NCI-H1048 (cell line): ENCODE results near the gene CREBZF.

Experiments used
- DNase-seq: peaks from one replicate; lab custom pipeline; 2025; lab: John Stamatoyannopoulos, UW

The CREBZF gene, protein sequence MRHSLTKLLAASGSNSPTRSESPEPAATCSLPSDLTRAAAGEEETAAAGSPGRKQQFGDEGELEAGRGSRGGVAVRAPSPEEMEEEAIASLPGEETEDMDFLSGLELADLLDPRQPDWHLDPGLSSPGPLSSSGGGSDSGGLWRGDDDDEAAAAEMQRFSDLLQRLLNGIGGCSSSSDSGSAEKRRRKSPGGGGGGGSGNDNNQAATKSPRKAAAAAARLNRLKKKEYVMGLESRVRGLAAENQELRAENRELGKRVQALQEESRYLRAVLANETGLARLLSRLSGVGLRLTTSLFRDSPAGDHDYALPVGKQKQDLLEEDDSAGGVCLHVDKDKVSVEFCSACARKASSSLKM

GRCh38 chr11:85664615-85665481, at the start of gene CREBZF:
TSS of gene CREBZF (minus strand) at chr11:85665129. CDS start at chr11:85664875, 254 bp downstream.
- DNase-seq: peak; percentile 81

GRCh38 chr11:85712953-85713352, 48.0 kb upstream of the CREBZF start:
- no peak for DNase-seq

GRCh38 chr11:85710917-85711316, 46.0 kb upstream of the CREBZF start:
- no peak for DNase-seq

GRCh38 chr11:85709941-85710702, 45.2 kb upstream of the CREBZF start:
- no peak for DNase-seq

DNA sequence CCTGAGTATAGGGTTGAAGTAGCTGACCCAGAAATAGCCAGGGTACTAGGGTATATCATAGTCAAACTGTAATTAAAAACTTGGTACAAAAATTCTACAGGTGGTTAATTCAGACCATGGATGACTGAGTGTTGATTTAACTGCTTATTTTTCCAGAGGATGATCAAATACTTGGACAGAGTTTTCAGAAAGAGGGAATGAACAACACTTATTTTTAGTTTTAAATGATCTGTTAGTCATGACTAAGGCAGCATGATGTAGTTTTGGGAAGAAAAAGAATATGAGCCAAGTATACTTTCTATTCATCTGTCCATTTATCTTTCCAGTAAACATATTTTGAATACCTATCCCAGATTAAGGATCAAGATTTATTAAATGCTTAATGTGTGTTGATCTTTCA, 40.9 kb upstream of the CREBZF start:
- no peak for DNase-seq

DNA sequence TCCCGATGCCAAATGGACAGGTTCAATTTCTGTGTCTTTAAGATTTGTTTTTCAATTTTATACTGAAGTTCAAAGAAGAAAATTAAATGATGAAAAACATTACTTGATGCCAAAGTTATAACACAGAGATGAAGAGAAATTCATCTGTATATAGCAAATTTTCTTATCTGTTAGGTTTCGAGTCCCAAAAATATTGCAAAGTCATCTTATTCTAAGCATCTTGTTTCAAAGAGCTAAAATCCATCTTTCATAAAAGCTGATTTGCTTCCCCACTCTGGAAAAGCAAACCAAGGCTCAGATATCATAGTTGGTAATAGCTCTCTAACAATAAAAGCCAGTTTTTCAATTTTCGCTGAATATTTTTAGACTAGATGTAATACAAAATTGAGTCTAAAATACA, 40.0 kb upstream of the CREBZF start:
- DNase-seq: no peak

- no peak for DNase-seq
Observed at GRCh38 chr11:85699957-85700741, 35.2 kb upstream of the CREBZF start.

DNA sequence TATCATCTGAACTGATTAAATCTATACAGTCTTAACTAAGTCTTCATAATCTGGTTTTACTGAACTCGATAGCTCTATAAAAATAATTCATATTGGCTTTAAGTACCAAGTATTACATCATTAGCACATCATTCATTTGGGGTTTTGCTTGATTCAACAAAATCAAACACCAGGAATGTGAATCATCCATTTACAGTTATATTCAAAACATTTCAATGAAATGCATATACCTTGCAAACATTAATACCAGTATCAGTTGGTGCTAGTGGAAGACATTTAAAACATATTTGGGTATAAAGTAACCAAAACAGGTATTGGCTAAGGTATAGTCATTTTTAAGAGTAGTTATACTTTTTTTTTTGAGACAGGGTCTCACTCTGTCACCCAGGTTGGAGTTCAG, 33.3 kb upstream of the CREBZF start:
- DNase-seq: no peak

DNA sequence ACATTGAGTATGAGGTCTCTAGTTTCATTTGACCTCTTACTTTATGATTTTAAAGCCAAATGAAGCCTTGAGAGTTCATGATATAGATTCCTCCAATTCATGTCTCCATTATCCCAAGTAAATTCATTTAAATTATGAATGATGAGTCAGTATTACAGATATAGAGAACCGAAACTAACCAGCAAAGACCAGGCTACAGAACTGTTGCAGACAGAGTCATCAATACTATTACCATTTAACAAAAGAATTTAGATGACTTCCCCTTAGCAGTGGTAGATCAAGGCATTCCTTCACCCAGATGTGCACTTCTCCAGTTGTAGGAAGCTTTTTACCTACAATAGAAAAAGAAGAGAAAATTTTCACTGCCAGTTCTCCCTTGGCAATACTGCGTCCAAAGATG, 32.8 kb upstream of the CREBZF start:
- DNase-seq: no peak

DNA sequence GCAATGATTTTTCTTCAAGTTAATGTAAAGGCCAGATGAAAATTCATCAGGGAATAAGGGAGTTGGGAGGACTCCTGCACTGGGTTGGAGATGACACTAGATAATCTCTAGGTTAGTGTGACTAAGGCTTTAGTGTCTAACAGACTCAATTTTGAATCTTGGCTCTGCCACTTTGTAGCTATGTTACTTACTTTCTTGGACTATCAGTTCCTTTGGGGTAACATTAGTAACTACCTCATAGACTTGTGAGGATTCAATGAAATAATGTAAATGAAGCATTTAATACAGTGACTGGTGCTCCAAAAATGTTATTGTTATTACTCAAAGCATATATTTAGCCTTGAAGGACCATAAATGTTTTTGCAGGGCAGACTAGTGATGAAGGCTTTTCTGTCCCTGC, 30.6 kb upstream of the CREBZF start:
- DNase-seq: no peak

DNA sequence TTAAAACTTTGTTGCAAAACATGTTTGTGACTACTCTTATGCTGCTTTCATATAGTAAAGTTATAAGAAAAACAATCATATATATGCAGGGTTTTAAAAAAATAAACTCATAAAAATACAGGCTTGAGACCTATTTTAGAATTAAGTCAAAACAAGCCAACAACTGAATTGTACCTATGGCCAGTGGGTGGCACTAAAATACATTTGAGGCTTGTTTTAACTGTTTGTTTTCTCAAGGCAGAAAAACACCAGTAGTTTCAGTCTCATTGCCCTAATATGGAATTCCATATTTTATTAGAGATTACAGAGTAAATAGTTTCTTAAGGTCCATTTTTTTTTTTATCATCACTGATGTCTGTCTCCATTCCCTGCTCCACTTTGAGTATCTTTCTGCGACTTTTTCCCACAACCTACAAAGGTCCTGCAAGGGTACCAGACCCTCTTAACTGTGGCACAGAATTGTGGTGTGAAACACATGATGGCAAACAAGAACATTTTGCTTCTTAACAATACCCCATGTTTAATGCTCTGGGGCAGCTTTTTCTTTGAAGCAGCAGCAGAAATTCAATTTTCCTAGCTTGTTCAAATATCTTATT, 29.6 kb upstream of the CREBZF start:
- no peak for DNase-seq

DNA sequence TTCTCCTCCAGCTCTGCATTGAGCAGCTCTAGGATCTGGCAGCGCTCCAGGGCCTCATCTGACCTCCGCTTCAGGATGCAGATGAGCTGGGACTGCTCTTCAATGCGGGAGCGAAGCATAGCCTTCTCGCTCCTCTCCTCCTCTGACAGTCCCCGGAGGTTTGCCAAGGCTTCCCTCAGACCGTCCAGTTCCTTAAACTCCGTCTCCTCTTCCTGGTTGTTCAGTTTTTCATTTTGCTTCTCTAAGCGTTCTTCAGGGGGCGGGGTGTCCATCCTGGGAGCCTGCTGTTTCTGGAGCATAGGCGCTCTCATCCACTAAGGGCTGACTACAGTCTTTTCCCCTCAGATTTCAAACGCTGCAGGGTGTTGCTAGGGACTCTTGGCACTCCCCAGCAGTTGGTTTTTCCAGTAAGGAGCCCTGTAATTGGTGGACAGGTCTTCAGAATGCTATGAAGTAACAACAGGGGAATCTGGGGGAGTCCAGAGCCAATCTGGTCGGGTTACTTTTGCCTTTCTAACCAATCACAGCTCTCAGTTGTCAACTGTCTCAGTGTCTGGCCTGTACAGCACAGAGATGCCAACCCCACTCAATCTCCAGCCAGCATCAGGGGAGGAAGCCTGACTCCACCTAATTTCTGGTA, 21.0 kb upstream of the CREBZF start, which contains the start of gene CCDC89:
TSS of gene CCDC89 (minus strand) at position 376 of the 640 bp plus-strand sequence. CDS start at position 311, 65 bp downstream.
- no peak for DNase-seq

- no peak for DNase-seq
Observed at GRCh38 chr11:85685125-85685819, 20.3 kb upstream of the CREBZF start.

DNA sequence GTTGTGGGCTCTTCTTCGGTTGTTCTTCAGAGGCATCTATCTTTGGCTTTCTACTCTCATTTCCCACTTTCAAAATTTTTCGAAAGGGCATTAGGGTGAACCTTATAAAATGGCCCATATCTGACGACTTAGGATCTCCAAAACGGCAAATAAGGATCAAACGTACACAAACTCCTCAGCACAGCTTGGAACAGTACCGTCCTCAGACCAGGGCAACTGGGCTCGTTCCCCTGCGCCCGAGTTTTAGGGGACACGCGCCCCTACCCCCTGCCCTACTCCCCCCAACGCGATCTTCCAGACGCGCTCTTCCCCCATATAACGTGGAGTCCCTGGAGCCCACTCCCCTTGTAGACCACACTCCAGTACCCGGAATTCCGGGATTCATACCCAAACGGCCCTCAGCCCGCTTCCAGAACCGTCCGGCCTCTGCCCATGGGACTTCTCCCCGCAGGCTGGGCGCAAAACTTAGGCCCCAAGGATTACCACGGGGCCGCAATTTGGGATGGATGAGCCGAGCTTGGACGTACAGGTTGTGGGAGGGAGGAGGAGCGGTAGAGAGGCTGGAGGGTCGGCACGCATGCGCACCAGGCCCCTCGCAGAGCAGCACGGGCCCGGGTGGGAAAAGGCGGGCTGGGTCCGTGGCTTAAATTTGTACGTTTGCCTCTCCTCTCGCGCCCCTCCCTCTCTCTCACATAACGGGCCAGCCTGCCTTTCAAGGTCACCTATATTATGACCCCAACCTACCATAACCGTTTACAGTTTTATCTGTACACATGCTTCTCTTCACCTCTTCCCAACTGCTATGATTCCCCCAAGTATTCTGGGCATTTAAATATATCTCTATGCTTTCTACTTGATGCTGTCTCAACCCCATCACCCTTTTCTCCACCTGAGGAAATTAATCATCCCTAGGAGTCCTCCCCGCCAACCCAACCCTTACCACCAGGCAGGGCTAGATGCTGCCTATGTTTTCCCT, 17.7 kb upstream of the CREBZF start:
- no peak for DNase-seq

DNA sequence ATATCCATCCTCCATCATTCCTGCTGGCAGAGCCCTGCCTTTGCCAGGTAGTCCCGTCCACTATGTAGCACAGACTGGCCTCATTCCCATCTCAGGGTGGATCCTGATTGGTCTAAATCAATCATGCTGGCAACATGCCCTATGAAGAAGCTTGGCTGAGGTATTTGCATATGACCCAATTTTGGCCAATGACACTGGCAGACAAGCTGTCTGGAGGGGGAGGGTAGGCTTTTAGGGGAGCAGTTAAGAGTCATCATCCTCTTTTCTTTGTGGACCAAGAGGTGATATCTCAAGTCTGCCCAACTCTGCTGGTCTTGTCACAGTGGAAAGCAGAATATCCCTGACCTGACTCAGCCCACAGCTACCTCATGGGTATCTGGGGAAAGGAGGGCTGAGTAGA, 16.0 kb upstream of the CREBZF start:
- no peak for DNase-seq

DNA sequence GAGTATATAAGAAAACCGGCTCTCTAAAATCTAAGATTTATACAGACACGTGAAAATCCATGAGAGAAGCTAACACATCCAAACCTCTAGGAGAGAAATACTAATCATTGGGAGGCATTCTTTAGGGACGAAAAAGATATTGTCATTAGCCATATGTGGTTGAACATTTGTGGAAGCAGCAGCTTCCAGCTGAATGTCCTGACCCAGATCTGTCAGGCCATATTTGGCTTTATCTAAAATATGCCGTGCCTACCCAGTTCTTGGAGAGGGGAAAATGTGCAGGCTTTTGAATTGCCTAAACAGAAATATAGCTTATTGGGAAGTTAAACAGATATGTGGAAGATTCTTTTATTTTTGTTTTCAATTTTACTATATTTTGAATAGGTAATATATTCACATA, 14.6 kb upstream of the CREBZF start:
- DNase-seq: no peak

- DNase-seq: no peak
Observed at GRCh38 chr11:85673393-85673792, 8.5 kb upstream of the CREBZF start.

DNA sequence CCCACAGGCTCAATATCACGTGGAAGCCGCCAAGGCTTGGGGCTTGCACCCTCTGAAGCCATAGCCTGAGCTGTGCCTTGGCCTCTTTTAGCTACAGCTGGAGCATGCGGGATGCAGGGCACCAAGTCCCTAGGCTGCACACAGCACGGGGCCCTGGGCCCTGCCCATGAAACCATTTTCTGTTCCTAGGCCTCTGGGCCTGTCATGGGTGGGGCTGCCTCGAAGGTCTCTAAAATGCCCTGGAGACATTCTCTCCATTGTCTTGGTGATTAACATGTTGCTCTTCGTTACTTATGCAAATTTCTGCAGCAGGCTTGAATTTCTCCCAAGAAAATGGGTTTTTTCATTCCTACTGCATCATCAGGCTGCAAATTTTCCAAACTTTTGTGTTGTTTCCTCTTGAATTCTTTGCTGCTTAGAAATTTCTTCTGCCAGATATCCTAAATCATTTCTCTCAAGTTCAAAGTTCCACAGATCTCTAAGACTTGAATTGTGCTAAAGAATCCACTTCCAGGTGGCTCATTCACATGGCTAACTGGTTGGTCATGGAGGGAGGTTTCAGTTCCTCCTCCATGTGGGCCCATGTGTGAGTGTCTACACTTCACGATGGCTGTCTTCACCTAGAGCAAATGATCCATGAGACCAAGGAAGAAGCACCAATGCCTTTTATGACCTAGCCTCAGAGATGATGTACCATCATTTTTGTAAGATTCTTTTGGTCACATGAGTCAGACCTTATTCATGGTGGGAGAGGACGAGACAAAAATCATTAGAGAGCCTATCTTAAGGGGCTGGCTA, 7.4 kb upstream of the CREBZF start:
- DNase-seq: no peak
